Measurements from ENCODE around the gene AHI1. TPM values are rescaled to one million over a fixed set of nuclear protein-coding genes. Genes with fewer than 3 reads are reported as not detected.

AHI1 gene
- total and polyA plus RNA-seq, 10 of the 15 experiments (the other 5 are each of a cell fraction or from before 2014, with no cell fraction given): 3.2 to 9.5 (median 4.6) TPM

DNA sequence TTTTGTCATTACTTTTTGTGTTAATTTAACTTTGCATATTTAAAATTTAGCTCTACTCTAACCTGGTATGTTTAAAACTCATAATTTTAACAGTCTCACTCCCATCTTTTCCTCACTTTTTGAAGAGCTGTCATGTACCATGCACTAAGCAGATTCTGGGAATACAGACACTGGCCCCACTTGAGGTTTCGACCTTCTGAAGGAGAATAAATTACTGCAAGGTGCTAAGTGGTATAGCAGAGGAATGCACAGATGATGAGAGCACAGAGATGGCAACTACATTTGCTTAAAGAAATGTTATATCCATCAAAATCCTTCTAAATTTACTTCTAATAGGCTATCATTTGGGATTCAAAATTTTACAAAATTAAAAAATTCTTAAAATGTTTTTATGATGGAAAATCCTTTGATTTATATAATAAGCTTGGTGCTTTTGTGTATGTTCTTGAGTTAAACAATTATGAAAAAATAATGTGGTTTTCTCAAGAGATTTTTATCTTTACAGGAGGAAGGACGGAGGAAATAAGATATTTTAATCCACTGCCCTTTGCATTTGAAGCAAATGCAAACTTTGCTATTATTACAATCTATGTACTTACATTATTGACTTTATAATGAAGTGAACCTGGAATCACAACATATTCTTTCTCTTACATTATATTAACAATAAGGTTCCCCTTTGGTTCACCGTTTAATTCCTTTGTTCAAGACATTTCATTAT is 79.3 kb downstream of the AHI1 start:
- H4K20me1 ChIP-seq (ENCODE audit: control insufficient read depth, insufficient read depth): no peaks in the 10 kb centered on the region
- no peak overlapping the region for H3K9ac ChIP-seq (ENCODE audit: control insufficient read depth, insufficient read depth, low read length)
- POLR2A ChIA-PET: interaction anchor here (0.5 kb wide), 1 partner anchor 276 kb away, joined by 3 read pairs; no protein-coding TSS in a partner anchor
- no peaks in the 10 kb centered on the region for H3K4me1 ChIP-seq (ENCODE audit: control insufficient read depth, insufficient read depth, low read length)
- H3K4me2 ChIP-seq (ENCODE audit: control insufficient read depth, insufficient read depth): no peak overlapping the region
- no peak overlapping the region for H2AFZ ChIP-seq (ENCODE audit: control insufficient read depth, low read depth, low read length)
- 97% methylated on average over 3 of the region's 3 CpGs for WGBS (ENCODE audit: insufficient coverage, insufficient replicate concordance, low lambda C conversion rate, missing lambda C conversion rate)
- H3K4me3 ChIP-seq: no peak overlapping the region
- SMC1A ChIA-PET (ENCODE audit: uncharacterized antibody, unreplicated experiment): interaction anchor here (0.6 to 1.8 kb wide), 11 partner anchors 10 to 285 kb away, joined by 3 to 5 read pairs (median 4); no protein-coding TSS in a partner anchor
- H3K9me3 ChIP-seq (replicated peaks; ENCODE audit: control insufficient read depth, insufficient read depth, low read length): no peaks in the 10 kb centered on the region
- H3K36me3 ChIP-seq (ENCODE audit: control insufficient read depth in 2 of 2, insufficient read depth in 2 of 2, low read length in 1 of 2): no peaks in the 10 kb centered on the region
- intact Hi-C loops (cut with micrococcal nuclease; ENCODE audit: unreplicated experiment): no loop called here
- H3K79me2 ChIP-seq (ENCODE audit: control insufficient read depth, insufficient read depth, low read length): no peaks in the 10 kb centered on the region
- DNase-seq (ENCODE audit: low read depth, low spot score) (no peak), FAIRE-seq (no peak), ATAC-seq (no peak)
- RAD21 ChIA-PET (ENCODE audit: unreplicated experiment): interaction anchor here (0.6 to 1.5 kb wide), 5 partner anchors 19 to 228 kb away, joined by 3 to 4 read pairs (median 3); no protein-coding TSS in a partner anchor
- no TSS peak for BruUV-seq (replicated peaks)
- CTCF ChIA-PET: interaction anchor here (0.5 to 1.9 kb wide), 7 partner anchors 8 to 274 kb away, joined by 3 to 4 read pairs (median 4); no protein-coding TSS in a partner anchor
- in situ Hi-C loops (cut with MboI): loop anchor here (25.0 kb wide), 1 partner anchor 181 kb away; no protein-coding TSS in a partner anchor
- H3K27me3 ChIP-seq (replicated peaks in 1 of 2; ENCODE audit: control insufficient read depth in 2 of 2, insufficient read depth in 2 of 2, low read length in 1 of 2): no peaks in the 10 kb centered on the region
- TF ChIP-seq IKZF2 (IDR thresholded peaks at IDR 0.05) (no peak), ZNF207 (IDR thresholded peaks at IDR 0.05; ENCODE audit: borderline replicate concordance) (no peak), TCF3 (IDR thresholded peaks at IDR 0.05; ENCODE audit: borderline replicate concordance, insufficient read depth, low read depth, low read length) (no peak), JUNB (IDR thresholded peaks at IDR 0.05) (no peak), GATAD2B (conservative IDR thresholded peaks at IDR 0.05; ENCODE audit: low read depth) (no peak), ZSCAN29 (IDR thresholded peaks at IDR 0.05) (no peak), PAX8 (IDR thresholded peaks at IDR 0.05) (no peak), ASH2L (IDR thresholded peaks at IDR 0.05; ENCODE audit: borderline replicate concordance, low read depth) (no peak), RELA (IDR thresholded peaks at IDR 0.05; ENCODE audit: borderline replicate concordance, partially characterized antibody) (no peak)
- TF ChIP-seq, protein P1, sequence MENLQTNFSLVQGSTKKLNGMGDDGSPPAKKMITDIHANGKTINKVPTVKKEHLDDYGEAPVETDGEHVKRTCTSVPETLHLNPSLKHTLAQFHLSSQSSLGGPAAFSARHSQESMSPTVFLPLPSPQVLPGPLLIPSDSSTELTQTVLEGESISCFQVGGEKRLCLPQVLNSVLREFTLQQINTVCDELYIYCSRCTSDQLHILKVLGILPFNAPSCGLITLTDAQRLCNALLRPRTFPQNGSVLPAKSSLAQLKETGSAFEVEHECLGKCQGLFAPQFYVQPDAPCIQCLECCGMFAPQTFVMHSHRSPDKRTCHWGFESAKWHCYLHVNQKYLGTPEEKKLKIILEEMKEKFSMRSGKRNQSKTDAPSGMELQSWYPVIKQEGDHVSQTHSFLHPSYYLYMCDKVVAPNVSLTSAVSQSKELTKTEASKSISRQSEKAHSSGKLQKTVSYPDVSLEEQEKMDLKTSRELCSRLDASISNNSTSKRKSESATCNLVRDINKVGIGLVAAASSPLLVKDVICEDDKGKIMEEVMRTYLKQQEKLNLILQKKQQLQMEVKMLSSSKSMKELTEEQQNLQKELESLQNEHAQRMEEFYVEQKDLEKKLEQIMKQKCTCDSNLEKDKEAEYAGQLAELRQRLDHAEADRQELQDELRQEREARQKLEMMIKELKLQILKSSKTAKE (IDR thresholded peaks at IDR 0.05; ENCODE audit: low read depth, poor library complexity, severe bottlenecking): no peak
- TF ChIP-seq, protein P2, sequence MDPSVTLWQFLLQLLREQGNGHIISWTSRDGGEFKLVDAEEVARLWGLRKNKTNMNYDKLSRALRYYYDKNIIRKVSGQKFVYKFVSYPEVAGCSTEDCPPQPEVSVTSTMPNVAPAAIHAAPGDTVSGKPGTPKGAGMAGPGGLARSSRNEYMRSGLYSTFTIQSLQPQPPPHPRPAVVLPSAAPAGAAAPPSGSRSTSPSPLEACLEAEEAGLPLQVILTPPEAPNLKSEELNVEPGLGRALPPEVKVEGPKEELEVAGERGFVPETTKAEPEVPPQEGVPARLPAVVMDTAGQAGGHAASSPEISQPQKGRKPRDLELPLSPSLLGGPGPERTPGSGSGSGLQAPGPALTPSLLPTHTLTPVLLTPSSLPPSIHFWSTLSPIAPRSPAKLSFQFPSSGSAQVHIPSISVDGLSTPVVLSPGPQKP (IDR thresholded peaks at IDR 0.05; ENCODE audit: low read depth, low read length): no peak
- no peak overlapping the region for H3K27ac ChIP-seq (ENCODE audit: control insufficient read depth, insufficient read depth)

Data from GM12878 (cell line).